Erythroblast (primary cell): ENCODE results near the gene ADNP.

Experiments used
- GATA1 ChIP-seq: IDR thresholded peaks from 2 replicates; pipeline ENCODE4 v1.6.1; 2011; ENCODE audit warnings: low read depth, mild to moderate bottlenecking, control low read depth, low read length, moderate library complexity
- POLR2A ChIP-seq: IDR thresholded peaks from 2 replicates; pipeline ENCODE4 v1.6.1; 2011; ENCODE audit warnings: mild to moderate bottlenecking, low read length

- TF ChIP-seq POLR2A, result no peak
- TF ChIP-seq GATA1, result no peak
These were observed 880 bp downstream of the ADNP start for GRCh38 chr20:50930139-50930975.
